GM19455 (cell line): Measurements from ENCODE around the gene CCBE1.

Experiments
- ATAC-seq: cut with Tn5 transposase; IDR thresholded peaks from one replicate; pipeline ENCODE4 v1.9.1; 2021; ENCODE audit not compliant: unreplicated experiment

Gene CCBE1

GRCh38 chr18:59509481-59510442, 187.5 kb downstream of the CCBE1 start:
- ATAC-seq: no peak

DNA sequence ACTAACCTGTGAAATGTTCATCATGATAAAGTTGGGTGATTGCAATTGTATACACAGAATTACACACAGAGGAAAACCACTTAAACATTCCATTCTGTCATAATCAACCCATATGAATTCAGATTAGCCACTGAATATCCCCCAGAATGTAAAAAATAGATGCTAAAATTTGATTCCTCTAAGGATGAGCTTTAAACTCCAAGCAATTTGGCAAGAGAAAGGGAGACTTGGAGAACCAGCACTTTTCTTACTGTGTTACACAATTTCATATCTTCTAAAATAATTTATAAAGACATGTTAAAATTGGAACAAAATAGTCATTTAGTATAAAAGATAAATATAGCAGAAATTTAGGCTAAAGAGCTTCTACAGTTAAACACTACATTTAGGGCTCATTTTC, 191.9 kb downstream of the CCBE1 start:
- no peak for ATAC-seq

DNA sequence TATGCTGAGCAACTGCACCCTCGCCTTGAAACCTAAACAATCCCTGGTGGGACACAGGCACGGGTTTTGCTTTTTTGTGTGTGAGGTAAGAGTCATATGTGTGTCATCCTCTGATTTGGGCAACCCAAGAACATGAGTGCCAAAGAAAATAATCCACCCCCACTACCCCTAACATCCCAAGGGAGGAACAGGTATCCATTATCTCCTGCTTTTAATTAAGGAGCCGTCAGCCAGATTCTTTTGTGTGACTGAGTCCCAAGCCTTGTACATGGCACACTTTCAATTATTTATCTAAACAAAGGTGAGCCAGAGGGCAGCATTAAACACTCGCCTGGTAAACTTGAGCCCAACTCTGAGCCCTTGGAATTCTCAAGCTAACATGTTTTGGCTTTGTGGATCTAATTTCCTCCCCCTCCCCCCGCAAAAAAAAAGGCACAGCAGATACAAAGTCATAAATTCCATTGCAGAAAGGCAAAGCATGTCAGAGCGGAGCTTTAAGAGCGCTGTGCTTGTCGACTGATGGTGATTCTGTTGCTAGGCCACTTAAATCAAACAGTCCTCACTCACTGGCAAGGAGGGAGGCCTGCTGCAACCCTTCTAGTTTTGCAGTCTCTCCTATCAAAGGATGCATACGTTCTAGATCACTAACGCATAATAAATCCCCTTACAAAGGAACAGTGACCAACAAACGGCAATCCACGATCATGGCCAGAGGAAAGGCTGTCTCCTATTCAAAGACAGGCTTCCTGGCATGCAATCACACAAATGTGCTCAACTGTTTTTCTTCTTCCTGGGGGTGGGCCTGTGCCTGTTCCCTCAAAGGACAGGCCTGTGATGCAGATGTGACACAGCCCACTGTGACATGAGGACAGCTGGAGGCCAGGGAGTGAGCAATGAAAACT, 194.7 kb downstream of the CCBE1 start:
- no peak for ATAC-seq

DNA sequence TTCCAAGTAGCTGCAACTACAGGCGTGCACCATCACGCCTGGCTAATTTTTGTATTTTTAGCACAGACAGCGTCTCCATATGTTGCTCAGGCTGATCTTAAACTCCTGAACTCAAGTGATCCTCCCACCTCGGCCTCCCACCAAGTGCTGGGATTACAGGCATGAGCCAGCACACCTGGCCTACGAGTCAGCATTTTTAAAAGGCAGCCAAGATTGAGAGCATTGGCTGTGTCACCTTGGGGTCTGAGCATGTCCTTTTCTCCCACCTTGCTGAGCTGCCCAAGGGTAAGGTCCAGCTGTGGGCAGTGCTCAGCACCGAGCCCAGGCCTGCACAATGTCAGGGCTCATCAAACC, 195.3 kb downstream of the CCBE1 start:
- no peak for ATAC-seq

- no peak for ATAC-seq
Measured at GRCh38 chr18:59500765-59501164, 196.5 kb downstream of the CCBE1 start.

GRCh38 chr18:59498506-59499086, 198.6 kb downstream of the CCBE1 start:
- ATAC-seq: no peak

DNA sequence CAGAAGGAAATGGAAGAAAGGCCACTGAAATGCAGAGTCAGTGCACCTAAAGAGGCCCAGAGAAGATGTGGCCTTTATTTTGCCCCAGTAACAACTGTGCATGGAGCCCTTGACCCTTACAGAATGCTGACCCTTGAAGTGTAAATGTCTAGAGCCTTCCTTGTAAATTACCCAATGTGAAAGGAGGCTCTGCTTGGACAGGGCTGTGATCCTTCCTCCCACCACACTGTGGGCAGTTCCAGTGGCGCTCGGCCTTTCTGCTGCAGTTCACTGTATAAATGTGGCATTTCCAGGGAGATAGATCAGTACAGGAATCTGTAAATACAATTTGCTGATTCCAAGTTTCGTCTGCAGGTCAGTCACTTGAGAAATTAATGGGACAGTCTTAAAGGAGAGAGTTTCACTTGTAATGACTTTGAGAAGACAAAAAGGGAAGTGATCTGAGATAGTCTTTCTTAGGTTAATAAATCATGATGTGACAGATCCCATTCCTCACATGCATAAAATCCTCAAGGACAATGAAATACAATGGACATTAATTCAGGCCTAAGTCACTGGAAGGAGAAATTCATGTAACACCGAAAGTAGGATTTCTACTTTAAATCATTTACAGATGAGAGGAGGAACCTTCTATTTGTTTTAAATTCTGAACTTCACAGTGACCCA, 204.3 kb downstream of the CCBE1 start:
- ATAC-seq: no peak

DNA sequence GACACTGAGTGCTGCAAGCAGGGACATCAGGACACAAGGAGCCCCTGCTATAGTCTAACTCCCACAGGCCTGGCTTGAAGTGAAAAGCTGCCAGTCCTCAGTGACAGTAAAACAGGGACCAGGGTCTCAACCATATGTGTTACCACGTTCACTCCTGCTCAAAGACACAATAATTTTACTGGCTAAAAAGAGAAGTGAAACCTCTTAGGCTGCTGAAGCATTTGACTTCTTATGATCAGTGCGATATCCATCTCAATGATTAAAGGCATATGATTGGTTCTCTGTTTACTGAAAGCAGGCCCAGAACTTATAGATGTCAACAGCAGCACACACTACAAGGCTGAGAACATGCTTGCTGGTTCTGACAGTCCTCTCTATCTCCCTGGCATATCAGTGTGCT, 208.3 kb downstream of the CCBE1 start:
- ATAC-seq: no peak

DNA sequence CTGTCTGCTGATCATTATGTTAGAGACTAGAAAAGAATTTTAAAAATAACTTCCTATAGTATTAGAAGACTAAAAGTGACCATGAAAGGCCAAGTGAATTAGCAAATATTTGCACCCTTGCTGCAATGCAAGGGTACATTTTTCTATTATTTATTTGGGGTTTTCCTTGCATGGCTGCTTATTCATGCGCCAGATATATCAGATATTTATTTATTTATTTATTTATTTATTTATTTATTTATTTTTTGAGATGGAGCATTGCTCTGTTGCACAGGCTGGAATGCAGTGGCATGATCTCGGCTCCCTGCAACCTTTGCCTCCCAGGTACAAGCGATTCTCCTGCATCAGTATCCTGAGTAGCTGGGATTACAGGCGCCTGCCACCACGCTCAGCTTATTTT, 211.8 kb downstream of the CCBE1 start:
- ATAC-seq: no peak

GRCh38 chr18:59484561-59485328, 212.5 kb downstream of the CCBE1 start:
- ATAC-seq: no peak

GRCh38 chr18:59484131-59484530, 213.1 kb downstream of the CCBE1 start:
- ATAC-seq: no peak

GRCh38 chr18:59481436-59481835, 215.8 kb downstream of the CCBE1 start:
- no peak for ATAC-seq

GRCh38 chr18:59479776-59480175, 217.4 kb downstream of the CCBE1 start:
- no peak for ATAC-seq

DNA sequence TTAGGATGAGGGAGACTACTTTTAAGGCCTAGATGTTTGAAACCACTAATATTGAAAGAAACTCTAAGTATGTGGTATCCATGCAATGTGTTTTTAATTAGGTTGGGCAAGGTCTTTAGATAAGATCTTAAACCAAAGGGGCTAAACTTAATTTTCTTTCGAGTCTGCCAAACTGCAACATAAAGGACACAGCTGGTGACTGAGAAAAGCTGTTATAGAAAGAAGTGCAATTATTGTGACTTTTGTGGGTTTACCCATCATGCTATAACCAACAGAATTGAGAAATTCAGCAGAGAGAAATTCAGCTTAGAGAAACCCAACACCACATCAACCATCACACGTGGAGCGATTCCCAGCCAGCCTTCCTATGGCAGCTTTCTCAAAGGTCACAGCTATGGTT, 218.6 kb downstream of the CCBE1 start:
- no peak for ATAC-seq

- ATAC-seq: no peak
Measured at GRCh38 chr18:59477849-59478248, 219.4 kb downstream of the CCBE1 start.

- ATAC-seq: no peak
Measured at GRCh38 chr18:59470561-59471121, 226.6 kb downstream of the CCBE1 start.

DNA sequence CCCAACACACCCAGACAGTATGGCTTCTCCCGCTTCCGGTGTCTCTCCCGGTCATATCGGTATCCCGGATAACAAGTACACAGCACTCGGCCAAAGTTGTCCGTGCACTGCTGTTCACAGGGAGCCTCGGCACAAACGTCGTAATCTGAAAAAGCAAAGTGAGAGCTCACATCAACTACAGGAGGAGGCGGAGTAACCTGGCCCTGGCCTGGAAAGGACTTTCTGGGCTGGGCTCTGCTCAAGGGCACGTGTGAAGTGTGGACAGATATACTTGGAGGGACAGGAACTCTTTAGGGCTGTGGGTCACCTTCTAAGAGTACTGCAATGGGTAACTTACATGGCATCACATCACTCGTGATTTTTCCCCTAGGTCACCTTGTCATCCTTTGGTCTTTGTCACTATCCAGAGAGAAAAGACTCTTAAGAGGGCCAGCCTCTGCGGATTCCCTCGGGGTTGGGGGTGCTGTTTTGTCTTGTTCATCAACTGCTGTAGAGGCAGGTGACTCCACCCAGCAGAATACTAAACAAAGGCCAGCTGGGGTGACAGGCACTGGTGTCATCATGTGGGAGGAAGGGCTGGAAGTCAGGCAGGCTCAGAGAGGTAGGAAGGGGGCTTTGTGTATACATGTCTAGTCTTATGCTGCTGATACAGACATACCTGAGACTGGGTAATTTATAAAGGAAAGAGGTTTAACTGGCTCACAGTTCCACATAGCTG, 227.6 kb downstream of the CCBE1 start:
- ATAC-seq: no peak

DNA sequence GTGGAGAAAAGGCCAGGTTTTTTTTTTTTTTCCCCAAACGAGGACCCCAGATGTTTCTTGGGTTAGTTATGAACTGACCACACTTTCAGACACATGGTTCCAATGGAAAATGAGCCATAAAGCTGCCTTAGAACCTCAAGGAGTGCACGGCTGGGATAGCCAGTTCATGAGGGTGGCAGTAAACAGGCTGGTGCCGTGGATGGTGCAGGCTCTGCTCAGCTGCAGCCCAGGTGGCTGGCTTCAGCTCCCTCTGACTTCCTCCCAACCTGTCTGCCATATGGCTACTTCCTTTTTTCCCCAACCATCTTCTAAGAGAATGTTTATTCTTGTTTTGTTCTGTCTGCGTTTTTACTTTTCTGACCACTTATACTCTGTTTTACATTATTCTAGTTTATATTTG, 228.4 kb downstream of the CCBE1 start:
- ATAC-seq: no peak

GRCh38 chr18:59467497-59467896, 229.7 kb downstream of the CCBE1 start:
- ATAC-seq: no peak
